ENCODE results near the gene OMG. TPM values are rescaled to one million over a fixed set of nuclear protein-coding genes. Genes with fewer than 3 reads are reported as not detected.

OMG gene
- total and polyA plus RNA-seq, 2 donors (not counting 1 experiment from before 2014, with no cell fraction given): 17.3 to 26.8 TPM

DNA sequence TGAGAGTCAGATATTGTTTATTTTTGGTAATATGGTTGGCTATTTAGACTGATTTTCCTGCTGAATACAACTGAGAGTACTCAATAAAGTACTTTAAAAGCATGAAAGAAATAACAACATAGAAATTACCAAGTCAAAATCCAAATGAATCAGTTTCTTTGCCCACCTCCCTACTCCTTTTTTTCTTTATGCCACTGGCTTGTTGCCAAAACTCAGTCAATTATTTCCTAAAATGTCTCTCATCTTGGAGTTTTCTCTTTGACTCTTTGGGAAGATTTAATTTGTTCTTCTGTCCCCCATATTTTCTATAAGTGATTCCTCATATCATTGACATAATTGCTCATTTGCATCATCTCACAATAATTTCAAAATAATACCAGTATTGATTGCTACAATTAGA lies 2.6 kb upstream of the OMG start:
- H3K4me2 ChIP-seq (ENCODE audit: extremely low read depth, insufficient read depth, low read length): no peak overlapping the region
- no peaks in the 10 kb centered on the region for H3K27me3 ChIP-seq (ENCODE audit: control insufficient read depth, insufficient read depth, low read length)
- H3K9me3 ChIP-seq (ENCODE audit: control insufficient read depth, insufficient read depth, low read depth, low read length): no peaks in the 10 kb centered on the region
- no peak overlapping the region for H2AFZ ChIP-seq (ENCODE audit: low read length)
- no peaks in the 10 kb centered on the region for H3K4me1 ChIP-seq (ENCODE audit: control insufficient read depth, extremely low read depth, insufficient read depth, low read length)
- no peaks in the 10 kb centered on the region for H4K20me1 ChIP-seq (ENCODE audit: control insufficient read depth, extremely low read depth, insufficient read depth, low read length)
- H3K4me3 ChIP-seq (replicated peaks in 1 of 4; ENCODE audit: control extremely low read depth in 1 of 4, insufficient read depth in 1 of 4, low read depth in 3 of 4, low read length in 4 of 4): no peak overlapping the region
- H3K36me3 ChIP-seq (ENCODE audit: control insufficient read depth, insufficient read depth, low read length): no peaks in the 10 kb centered on the region
- no peak overlapping the region for H3K9ac ChIP-seq (ENCODE audit: insufficient read depth, low read length)
- TF ChIP-seq, protein P1, sequence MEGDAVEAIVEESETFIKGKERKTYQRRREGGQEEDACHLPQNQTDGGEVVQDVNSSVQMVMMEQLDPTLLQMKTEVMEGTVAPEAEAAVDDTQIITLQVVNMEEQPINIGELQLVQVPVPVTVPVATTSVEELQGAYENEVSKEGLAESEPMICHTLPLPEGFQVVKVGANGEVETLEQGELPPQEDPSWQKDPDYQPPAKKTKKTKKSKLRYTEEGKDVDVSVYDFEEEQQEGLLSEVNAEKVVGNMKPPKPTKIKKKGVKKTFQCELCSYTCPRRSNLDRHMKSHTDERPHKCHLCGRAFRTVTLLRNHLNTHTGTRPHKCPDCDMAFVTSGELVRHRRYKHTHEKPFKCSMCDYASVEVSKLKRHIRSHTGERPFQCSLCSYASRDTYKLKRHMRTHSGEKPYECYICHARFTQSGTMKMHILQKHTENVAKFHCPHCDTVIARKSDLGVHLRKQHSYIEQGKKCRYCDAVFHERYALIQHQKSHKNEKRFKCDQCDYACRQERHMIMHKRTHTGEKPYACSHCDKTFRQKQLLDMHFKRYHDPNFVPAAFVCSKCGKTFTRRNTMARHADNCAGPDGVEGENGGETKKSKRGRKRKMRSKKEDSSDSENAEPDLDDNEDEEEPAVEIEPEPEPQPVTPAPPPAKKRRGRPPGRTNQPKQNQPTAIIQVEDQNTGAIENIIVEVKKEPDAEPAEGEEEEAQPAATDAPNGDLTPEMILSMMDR (conservative IDR thresholded peaks at IDR 0.05 in 1 of 2, IDR thresholded peaks at IDR 0.05 in 1 of 2; ENCODE audit: low read depth in 1 of 2, low read length in 2 of 2): no peak
- no peak for TF ChIP-seq EZH2 (IDR thresholded peaks at IDR 0.05; ENCODE audit: low read length, missing control alignments)
- no peak for DNase-seq (ENCODE audit: low read depth in 2 of 2)
- H3K79me2 ChIP-seq (ENCODE audit: control insufficient read depth, insufficient read depth, low read length): no peaks in the 10 kb centered on the region
- no peak overlapping the region for H3K27ac ChIP-seq (ENCODE audit: insufficient read depth, low read length)

DNA sequence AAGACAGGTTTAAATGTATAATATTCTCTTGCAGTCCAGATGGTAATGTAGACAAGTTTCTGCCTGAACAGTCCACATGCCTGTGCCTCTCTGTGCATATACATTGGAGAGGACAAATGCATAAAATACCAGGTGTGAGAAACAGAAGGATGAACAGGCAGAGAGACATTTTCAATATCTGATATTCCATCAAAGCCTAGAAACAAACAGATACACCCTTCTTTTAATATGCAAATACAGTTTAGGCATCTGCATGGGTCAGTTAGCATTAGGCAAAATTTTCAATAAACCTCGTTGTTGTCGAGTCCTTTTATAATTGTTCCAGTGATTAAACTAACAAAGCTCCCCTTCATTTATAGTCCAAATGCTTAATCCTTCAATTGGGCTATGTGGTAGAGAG lies 897 bp downstream of the OMG start:
- Histone ChIP-seq H3K36me3 (ENCODE audit: control insufficient read depth, insufficient read depth, low read length) (no peaks in the 10 kb centered on the region), H3K9ac (ENCODE audit: insufficient read depth, low read length) (no peak overlapping the region), H3K79me2 (ENCODE audit: control insufficient read depth, insufficient read depth, low read length) (no peaks in the 10 kb centered on the region), H3K27me3 (ENCODE audit: control insufficient read depth, insufficient read depth, low read length) (no peaks in the 10 kb centered on the region), H3K27ac (ENCODE audit: insufficient read depth, low read length) (no peak overlapping the region), H2AFZ (ENCODE audit: low read length) (no peak overlapping the region), H3K4me1 (ENCODE audit: control insufficient read depth, extremely low read depth, insufficient read depth, low read length) (no peaks in the 10 kb centered on the region), H3K4me2 (ENCODE audit: extremely low read depth, insufficient read depth, low read length) (no peak overlapping the region), H3K4me3 (replicated peaks in 1 of 4; ENCODE audit: control extremely low read depth in 1 of 4, insufficient read depth in 1 of 4, low read depth in 3 of 4, low read length in 4 of 4) (no peak overlapping the region), H3K9me3 (ENCODE audit: control insufficient read depth, insufficient read depth, low read depth, low read length) (no peaks in the 10 kb centered on the region), H4K20me1 (ENCODE audit: control insufficient read depth, extremely low read depth, insufficient read depth, low read length) (no peaks in the 10 kb centered on the region)
- no peak for DNase-seq (ENCODE audit: low read depth in 2 of 2)
- no peak for TF ChIP-seq EZH2 (IDR thresholded peaks at IDR 0.05; ENCODE audit: low read length, missing control alignments)
- TF ChIP-seq, protein P1 (conservative IDR thresholded peaks at IDR 0.05 in 1 of 2, IDR thresholded peaks at IDR 0.05 in 1 of 2; ENCODE audit: low read depth in 1 of 2, low read length in 2 of 2): no peak

GRCh38 chr17:31295489-31295871 lies 1.6 kb downstream of the OMG start:
- Histone ChIP-seq H3K27me3 (ENCODE audit: control insufficient read depth, insufficient read depth, low read length) (no peaks in the 10 kb centered on the region), H3K4me1 (ENCODE audit: control insufficient read depth, extremely low read depth, insufficient read depth, low read length) (no peaks in the 10 kb centered on the region), H3K36me3 (ENCODE audit: control insufficient read depth, insufficient read depth, low read length) (no peaks in the 10 kb centered on the region), H3K79me2 (ENCODE audit: control insufficient read depth, insufficient read depth, low read length) (no peaks in the 10 kb centered on the region), H3K9ac (ENCODE audit: insufficient read depth, low read length) (no peak overlapping the region), H3K4me2 (ENCODE audit: extremely low read depth, insufficient read depth, low read length) (no peak overlapping the region), H3K9me3 (ENCODE audit: control insufficient read depth, insufficient read depth, low read depth, low read length) (no peaks in the 10 kb centered on the region), H4K20me1 (ENCODE audit: control insufficient read depth, extremely low read depth, insufficient read depth, low read length) (no peaks in the 10 kb centered on the region), H3K27ac (ENCODE audit: insufficient read depth, low read length) (no peak overlapping the region), H2AFZ (ENCODE audit: low read length) (no peak overlapping the region), H3K4me3 (replicated peaks in 1 of 4; ENCODE audit: control extremely low read depth in 1 of 4, insufficient read depth in 1 of 4, low read depth in 3 of 4, low read length in 4 of 4) (no peak overlapping the region)
- TF ChIP-seq, protein P1 (conservative IDR thresholded peaks at IDR 0.05 in 1 of 2, IDR thresholded peaks at IDR 0.05 in 1 of 2; ENCODE audit: low read depth in 1 of 2, low read length in 2 of 2): no peak
- TF ChIP-seq EZH2 (IDR thresholded peaks at IDR 0.05; ENCODE audit: low read length, missing control alignments): no peak
- DNase-seq (ENCODE audit: low read depth in 2 of 2): no peak
